OCI-LY7 (cell line): ENCODE measurements around the gene FABP2. TPM values are rescaled to one million over a fixed set of nuclear protein-coding genes. Genes with fewer than 3 reads are reported as not detected.

Experiments used
- BruUV-seq: library from RNA; stranded (reverse); fragments of 400-500 nt; replicated peaks from 2 replicates; lab custom pipeline; 2021; lab: Mats Ljungman, UMichigan
- CTCF ChIA-PET: fragments of 300-600 bp; sonication (Branson Sonifier 250); formaldehyde crosslinking; loops from one replicate; lab custom pipeline; 2022; ENCODE audit warnings: antibody characterized with exemption; ENCODE audit not compliant: unreplicated experiment; lab: Charles Lee
- POLR2A ChIA-PET: fragments of 300-600 bp; sonication (Branson Sonifier 250); formaldehyde crosslinking; loops from one replicate; lab custom pipeline; 2022; ENCODE audit warnings: antibody characterized with exemption; lab: Charles Lee
- DNase-seq: peaks from one replicate; pipeline ENCODE4 v3.0.0-alpha.2; 2015; ENCODE audit warnings: low spot score
- H2AFZ ChIP-seq: fragments of 200-600 bp; sonication (generic), shearing (Covaris generic); 2 replicates; pipeline ENCODE4 v1.6.1; 2014; ENCODE audit warnings: mild to moderate bottlenecking, antibody characterized with exemption, low read length, moderate library complexity
- H3K27ac ChIP-seq: fragments of 200-600 bp; sonication (generic); 2 replicates; pipeline ENCODE4 v1.5.1; 2014; ENCODE audit warnings: mixed run types, low read depth, mild to moderate bottlenecking, moderate library complexity, low read length, inconsistent platforms; ENCODE audit not compliant: poor library complexity, severe bottlenecking
- H3K36me3 ChIP-seq: fragments of 200-600 bp; sonication (generic); 2 replicates; pipeline ENCODE4 v1.6.1; 2014; ENCODE audit warnings: mild to moderate bottlenecking, antibody characterized with exemption, low read length, moderate library complexity, mixed read lengths; ENCODE audit not compliant: insufficient read depth
- H3K4me1 ChIP-seq: fragments of 200-600 bp; sonication (generic); 2 replicates; pipeline ENCODE4 v1.5.1; 2014; ENCODE audit warnings: mild to moderate bottlenecking, low read length; ENCODE audit not compliant: insufficient read depth, poor library complexity, severe bottlenecking
- H3K4me2 ChIP-seq: fragments of 200-600 bp; sonication (generic); 2 replicates; pipeline ENCODE4 v1.6.1; 2014; ENCODE audit warnings: mild to moderate bottlenecking, low read length
- H3K4me3 ChIP-seq: fragments of 200-600 bp; sonication (generic); 2 replicates; pipeline ENCODE4 v1.5.1; 2014; ENCODE audit warnings: mild to moderate bottlenecking, low read depth, low read length; ENCODE audit not compliant: poor library complexity, severe bottlenecking
- H3K79me2 ChIP-seq: fragments of 200-600 bp; sonication (generic); 2 replicates; pipeline ENCODE4 v1.6.1; 2016; ENCODE audit warnings: low read depth, mild to moderate bottlenecking, low read length, moderate library complexity, mixed read lengths; ENCODE audit not compliant: insufficient read depth
- H3K9me2 ChIP-seq: fragments of 200-600 bp; sonication (generic); 2 replicates; pipeline ENCODE4 v1.6.1; 2016; ENCODE audit warnings: mild to moderate bottlenecking, low read length, mixed read lengths; ENCODE audit not compliant: insufficient read depth
- H3K9me3 ChIP-seq: fragments of 200-600 bp; sonication (generic); 2 replicates; pipeline ENCODE4 v1.6.1; 2014; ENCODE audit warnings: mild to moderate bottlenecking, mixed run types, low read length, mixed read lengths
- H4K20me1 ChIP-seq: fragments of 200-600 bp; sonication (generic); 2 replicates; pipeline ENCODE4 v1.6.1; 2014; ENCODE audit warnings: mild to moderate bottlenecking, antibody characterized with exemption, low read length, moderate library complexity, mixed read lengths; ENCODE audit not compliant: insufficient read depth
- EZH2phosphoT487 ChIP-seq: fragments of 200-600 bp; sonication (generic); IDR thresholded peaks from 2 replicates; pipeline ENCODE4 v1.6.1; 2018; ENCODE audit warnings: low read depth, borderline replicate concordance, mild to moderate bottlenecking, mixed run types, antibody characterized with exemption, low read length, moderate library complexity, mixed read lengths
- intact Hi-C: fragments of 100-400 bp; cut with micrococcal nuclease; formaldehyde crosslinking; loops from one replicate; pipeline ENCODE4 v1.10.0; 2022; ENCODE audit not compliant: unreplicated experiment
- small RNA-seq: library from RNA; depleted of rRNA; stranded (forward); fragments of <200 nt; gene quantifications from one replicate; pipeline ENCODE3, GENCODE V24; 2014
- total RNA-seq, 2 experiments: library from RNA; depleted of rRNA in 1 of 2; stranded (reverse); fragments of >200 nt in 1 of 2; shearing (Covaris generic) in 1 of 2; gene quantifications; 2 replicates each; pipeline ENCODE4 v1.2.3, GENCODE V29; 2014 to 2022
- TF ChIP-seq, protein P1 (sequence below): fragments of 200-600 bp; sonication (generic); conservative IDR thresholded peaks from 2 replicates; pipeline ENCODE4 v1.5.1; 2014; ENCODE audit warnings: mild to moderate bottlenecking, antibody characterized with exemption, low read length, moderate library complexity, mixed read lengths

Gene FABP2
- total RNA-seq, 2 experiments from 2014 or later: not detected

DNA sequence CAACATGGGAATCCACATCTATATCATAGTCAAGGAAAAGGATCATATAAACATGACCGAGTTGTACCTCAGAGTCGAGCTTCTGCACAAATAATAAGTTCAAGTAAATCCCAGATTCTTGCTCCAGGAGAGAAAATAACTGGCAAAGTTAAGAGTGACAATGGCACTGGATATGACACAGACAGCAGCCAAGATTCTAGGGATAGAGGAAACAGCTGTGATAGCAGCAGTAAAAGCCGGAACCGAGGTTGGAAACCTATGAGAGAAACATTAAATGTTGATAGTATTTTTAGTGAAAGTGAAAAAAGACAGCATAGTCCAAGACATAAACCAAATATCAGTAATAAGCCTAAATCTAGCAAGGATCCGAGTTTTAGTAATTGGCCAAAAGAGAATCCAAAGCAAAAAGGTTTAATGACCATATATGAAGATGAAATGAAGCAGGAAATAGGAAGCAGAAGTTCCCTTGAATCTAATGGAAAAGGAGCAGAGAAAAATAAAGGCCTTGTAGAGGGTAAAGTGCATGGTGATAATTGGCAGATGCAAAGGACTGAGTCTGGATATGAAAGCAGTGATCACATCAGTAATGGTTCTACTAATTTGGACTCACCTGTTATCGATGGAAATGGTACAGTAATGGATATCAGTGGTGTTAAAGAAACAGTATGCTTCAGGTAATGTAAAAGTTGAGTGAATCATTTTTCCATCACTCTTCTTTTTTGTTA lies 50.4 kb downstream of the FABP2 start:
- no TSS peak for BruUV-seq
- H3K79me2 ChIP-seq: no peaks in the 10 kb centered on the region
- H3K9me2 ChIP-seq: no peaks in the 10 kb centered on the region
- no peaks in the 10 kb centered on the region for H4K20me1 ChIP-seq
- intact Hi-C loops: no loop called here
- no peak overlapping the region for H2AFZ ChIP-seq
- H3K9me3 ChIP-seq: no peaks in the 10 kb centered on the region
- ChIA-PET CTCF (no interaction called here), POLR2A (interaction anchor here (1.1 kb wide), 1 partner anchor 28 kb away, joined by 3 read pairs; no protein-coding TSS in a partner anchor)
- no peak for DNase-seq
- no peak for TF ChIP-seq EZH2phosphoT487
- TF ChIP-seq, protein P1, sequence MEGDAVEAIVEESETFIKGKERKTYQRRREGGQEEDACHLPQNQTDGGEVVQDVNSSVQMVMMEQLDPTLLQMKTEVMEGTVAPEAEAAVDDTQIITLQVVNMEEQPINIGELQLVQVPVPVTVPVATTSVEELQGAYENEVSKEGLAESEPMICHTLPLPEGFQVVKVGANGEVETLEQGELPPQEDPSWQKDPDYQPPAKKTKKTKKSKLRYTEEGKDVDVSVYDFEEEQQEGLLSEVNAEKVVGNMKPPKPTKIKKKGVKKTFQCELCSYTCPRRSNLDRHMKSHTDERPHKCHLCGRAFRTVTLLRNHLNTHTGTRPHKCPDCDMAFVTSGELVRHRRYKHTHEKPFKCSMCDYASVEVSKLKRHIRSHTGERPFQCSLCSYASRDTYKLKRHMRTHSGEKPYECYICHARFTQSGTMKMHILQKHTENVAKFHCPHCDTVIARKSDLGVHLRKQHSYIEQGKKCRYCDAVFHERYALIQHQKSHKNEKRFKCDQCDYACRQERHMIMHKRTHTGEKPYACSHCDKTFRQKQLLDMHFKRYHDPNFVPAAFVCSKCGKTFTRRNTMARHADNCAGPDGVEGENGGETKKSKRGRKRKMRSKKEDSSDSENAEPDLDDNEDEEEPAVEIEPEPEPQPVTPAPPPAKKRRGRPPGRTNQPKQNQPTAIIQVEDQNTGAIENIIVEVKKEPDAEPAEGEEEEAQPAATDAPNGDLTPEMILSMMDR: no peak
- H3K4me2 ChIP-seq: no peak overlapping the region
- no peak overlapping the region for H3K4me3 ChIP-seq
- H3K36me3 ChIP-seq: peaks cover 10% of the 10 kb centered on the region
- H3K27ac ChIP-seq: no peak overlapping the region
- H3K4me1 ChIP-seq: no peaks in the 10 kb centered on the region

DNA sequence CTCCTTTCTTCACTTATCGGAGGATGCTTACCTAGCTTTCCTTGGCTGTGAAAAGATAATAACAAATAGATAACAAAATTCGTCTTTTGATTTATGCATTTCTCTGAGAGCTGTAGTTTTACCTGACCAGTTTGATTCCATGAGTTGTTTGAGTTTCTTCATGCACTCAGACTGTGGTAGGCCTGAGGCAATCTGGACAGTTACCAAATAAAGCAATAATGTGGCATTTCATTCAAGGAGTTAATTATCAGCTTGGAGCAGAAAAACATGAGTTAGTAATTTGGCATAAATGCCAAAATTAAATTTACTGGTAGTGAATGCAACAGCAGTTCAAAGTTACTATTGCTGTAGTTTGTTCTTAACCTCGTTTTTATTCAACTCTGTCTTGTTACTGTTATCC lies 53.5 kb downstream of the FABP2 start:
- CTCF ChIA-PET: no interaction called here

More for the DNA sequence above, 53.5 kb downstream of the FABP2 start:
- no peaks in the 10 kb centered on the region for H3K4me1 ChIP-seq
- BruUV-seq: no TSS peak
- no peak overlapping the region for H3K4me2 ChIP-seq
- no peak overlapping the region for H2AFZ ChIP-seq
- DNase-seq: no peak
- no peak for TF ChIP-seq EZH2phosphoT487
- TF ChIP-seq, protein P1: no peak
- no peak overlapping the region for H3K27ac ChIP-seq
- no peak overlapping the region for H3K4me3 ChIP-seq
- H3K36me3 ChIP-seq: peaks cover 10% of the 10 kb centered on the region
- intact Hi-C loops: no loop called here
- POLR2A ChIA-PET: no interaction called here
- no peaks in the 10 kb centered on the region for H3K9me3 ChIP-seq
- H3K79me2 ChIP-seq: no peaks in the 10 kb centered on the region
- no peaks in the 10 kb centered on the region for H4K20me1 ChIP-seq
- H3K9me2 ChIP-seq: no peaks in the 10 kb centered on the region

Small RNA genes within 50 kb of the gene (small RNA-seq; reads per million reads assigned to genes)
- not detected for gene RNU4-33P

Other genes starting within 250 kb of the FABP2 start
- gene MYOZ2, start 186.3 kb downstream of the FABP2 start, total RNA-seq (2014; rRNA removed; shearing (Covaris generic)): not detected in 2 replicates
- gene MYOZ2, start 186.3 kb downstream of the FABP2 start, total RNA-seq (2022): not detected in 2 replicates
- 4.9 and 6.7 TPM in 2 replicates for gene USP53, start 109.4 kb downstream of the FABP2 start, total RNA-seq (2014; rRNA removed; shearing (Covaris generic))
- gene USP53, start 109.4 kb downstream of the FABP2 start, total RNA-seq (2022): 9.2 and 10.5 TPM in 2 replicates